ENCODE results near the gene CTBP2.
A peak's percentile ranks its signal among the peaks of the same experiment; 100 is the strongest.
"Not testable (repeated sequence)": the region's sequence is repeated elsewhere in the genome, so short reads cannot be mapped to it uniquely, and the experiment has no call there.

The CTBP2 gene

DNA sequence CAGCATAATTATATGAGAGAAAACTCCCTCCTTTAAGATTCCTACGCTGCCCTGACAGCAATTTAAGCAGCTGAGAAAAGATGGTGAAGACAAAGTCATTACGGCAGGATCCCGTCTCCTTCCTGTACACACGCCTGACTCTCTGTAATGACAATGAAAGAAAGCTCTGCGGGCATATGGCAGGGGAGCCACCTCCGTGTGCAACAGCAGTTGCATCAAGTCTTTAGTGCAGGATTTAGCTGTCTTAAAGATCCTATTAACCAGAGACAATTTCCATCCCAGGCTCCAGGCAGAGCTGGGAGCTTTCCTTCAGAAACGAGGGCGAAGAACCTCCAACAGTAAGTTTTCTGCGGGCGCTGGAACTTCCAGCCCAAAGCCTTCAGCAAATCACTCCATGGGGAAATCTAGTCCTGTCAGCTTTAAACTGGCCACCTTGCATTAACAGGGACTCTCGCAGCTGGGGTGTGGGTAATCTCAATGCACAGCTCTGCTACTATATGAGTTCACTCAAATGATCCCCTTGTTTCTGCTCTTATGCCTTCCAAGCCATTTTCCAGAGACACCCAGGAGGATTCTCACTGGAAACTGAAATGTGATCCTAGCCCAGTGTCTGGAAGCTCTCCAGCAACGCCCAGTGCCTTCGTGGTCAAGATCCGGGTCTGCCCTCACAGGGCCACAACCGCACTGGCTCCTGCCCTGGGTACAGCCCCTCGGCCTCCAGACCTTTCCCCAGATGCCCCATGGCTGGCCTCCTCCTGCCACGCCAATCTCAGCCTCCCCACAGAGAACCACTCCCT is 74.9 kb downstream of the CTBP2 start:
- Histone ChIP-seq H3K27me3 (ENCODE audit: control insufficient read depth, insufficient read depth, low read length) (no peaks in the 10 kb centered on the region), H3K4me2 (ENCODE audit: low read length) (peak overlapping the region; percentile 68), H3K4me3 (ENCODE audit: low read length) (no peak overlapping the region), H3K9ac (ENCODE audit: low read depth, low read length) (peak overlapping the region; percentile 70), H3K36me3 (ENCODE audit: insufficient read depth, low read length) (peaks cover 9% of the 10 kb centered on the region), H3K4me1 (ENCODE audit: control insufficient read depth, insufficient read depth, low read length) (peaks cover 52% of the 10 kb centered on the region), H3K9me3 (replicated peaks; ENCODE audit: low read length) (no peaks in the 10 kb centered on the region)

DNA sequence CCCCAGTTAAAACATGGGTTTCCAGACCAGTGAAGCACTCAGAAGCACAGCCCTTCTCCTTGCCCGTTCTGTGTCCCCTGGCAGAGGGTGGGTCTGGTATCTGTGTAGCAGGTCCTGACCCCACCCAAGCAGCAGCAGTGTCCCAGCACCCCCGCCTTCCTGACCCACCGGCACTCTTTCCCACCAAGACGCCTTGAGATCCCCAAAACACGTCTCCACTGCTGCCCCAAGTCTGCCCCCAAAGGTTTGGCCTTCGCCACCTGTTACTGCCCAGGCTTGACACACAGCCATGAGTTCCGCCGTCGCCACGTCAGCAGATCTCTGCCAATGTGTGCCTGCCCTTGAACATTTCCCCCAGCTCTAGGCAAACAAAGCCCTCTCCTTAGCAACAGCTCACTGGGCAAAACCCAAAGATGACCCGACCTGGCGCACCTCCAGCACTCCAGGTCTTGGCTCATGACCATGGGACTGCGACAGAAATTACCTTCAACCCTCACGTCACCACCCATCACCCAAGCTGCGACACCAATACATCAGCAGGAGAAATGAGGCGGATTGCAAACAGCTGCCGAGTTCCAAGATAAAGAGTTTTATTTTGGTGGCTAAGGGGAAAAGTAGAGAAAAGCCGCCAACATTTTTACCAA is 75.6 kb downstream of the CTBP2 start:
- Histone ChIP-seq H3K4me2 (ENCODE audit: low read length) (peak overlapping the region; percentile 68), H3K36me3 (ENCODE audit: insufficient read depth, low read length) (peaks cover 9% of the 10 kb centered on the region), H3K4me1 (ENCODE audit: control insufficient read depth, insufficient read depth, low read length) (peaks cover 51% of the 10 kb centered on the region), H3K9ac (ENCODE audit: low read depth, low read length) (peak overlapping the region; percentile 70), H3K9me3 (replicated peaks; ENCODE audit: low read length) (no peaks in the 10 kb centered on the region), H3K4me3 (ENCODE audit: low read length) (peak overlapping the region; percentile 42), H3K27me3 (ENCODE audit: control insufficient read depth, insufficient read depth, low read length) (no peaks in the 10 kb centered on the region)

DNA sequence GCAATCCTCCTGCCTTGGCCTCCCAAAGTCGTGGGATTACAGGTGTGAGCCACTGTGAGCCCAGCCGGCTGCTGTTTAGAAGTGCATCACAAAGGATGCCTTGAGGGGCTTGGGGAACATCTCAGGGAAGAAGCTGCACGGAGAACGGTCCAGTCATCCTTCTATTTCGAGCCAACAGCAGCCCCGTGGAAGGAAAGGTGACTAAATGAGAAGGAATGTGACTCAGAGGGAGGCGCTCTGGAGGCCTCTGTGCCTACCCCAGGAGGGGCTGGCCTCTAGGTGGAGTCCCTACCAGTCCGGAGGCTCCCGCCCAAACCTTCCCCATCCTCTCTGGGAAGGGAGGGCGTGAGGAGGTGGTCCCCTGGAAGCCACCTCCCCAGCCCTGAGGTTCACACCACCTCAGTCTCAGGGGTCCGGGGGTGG is 76.2 kb downstream of the CTBP2 start:
- Histone ChIP-seq H3K4me3 (ENCODE audit: low read length) (peak overlapping the region; percentile 42), H3K9ac (ENCODE audit: low read depth, low read length) (peak overlapping the region; percentile 70), H3K27me3 (ENCODE audit: control insufficient read depth, insufficient read depth, low read length) (no peaks in the 10 kb centered on the region), H3K36me3 (ENCODE audit: insufficient read depth, low read length) (peaks cover 9% of the 10 kb centered on the region), H3K9me3 (replicated peaks; ENCODE audit: low read length) (no peaks in the 10 kb centered on the region), H3K4me1 (ENCODE audit: control insufficient read depth, insufficient read depth, low read length) (peaks cover 51% of the 10 kb centered on the region), H3K4me2 (ENCODE audit: low read length) (peak overlapping the region; percentile 68)

DNA sequence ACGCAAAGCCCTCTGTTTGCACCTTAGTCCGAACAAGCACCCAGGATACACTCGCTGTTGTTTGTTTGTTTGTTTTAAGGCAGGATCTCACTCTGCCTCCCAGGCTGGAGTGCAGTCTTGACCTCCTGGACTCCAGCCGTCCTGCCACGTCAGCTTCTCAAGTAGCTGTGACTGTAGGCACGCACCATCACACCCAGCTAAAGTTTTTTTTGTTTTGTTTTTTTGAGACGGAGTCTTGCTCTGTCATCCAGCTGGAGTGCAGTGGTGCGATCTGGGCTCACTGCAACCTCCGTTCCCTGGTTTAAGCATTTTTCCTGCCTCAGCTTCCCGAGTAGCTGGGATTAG is 76.8 kb downstream of the CTBP2 start:
- peaks cover 51% of the 10 kb centered on the region for H3K4me1 ChIP-seq (ENCODE audit: control insufficient read depth, insufficient read depth, low read length)

DNA sequence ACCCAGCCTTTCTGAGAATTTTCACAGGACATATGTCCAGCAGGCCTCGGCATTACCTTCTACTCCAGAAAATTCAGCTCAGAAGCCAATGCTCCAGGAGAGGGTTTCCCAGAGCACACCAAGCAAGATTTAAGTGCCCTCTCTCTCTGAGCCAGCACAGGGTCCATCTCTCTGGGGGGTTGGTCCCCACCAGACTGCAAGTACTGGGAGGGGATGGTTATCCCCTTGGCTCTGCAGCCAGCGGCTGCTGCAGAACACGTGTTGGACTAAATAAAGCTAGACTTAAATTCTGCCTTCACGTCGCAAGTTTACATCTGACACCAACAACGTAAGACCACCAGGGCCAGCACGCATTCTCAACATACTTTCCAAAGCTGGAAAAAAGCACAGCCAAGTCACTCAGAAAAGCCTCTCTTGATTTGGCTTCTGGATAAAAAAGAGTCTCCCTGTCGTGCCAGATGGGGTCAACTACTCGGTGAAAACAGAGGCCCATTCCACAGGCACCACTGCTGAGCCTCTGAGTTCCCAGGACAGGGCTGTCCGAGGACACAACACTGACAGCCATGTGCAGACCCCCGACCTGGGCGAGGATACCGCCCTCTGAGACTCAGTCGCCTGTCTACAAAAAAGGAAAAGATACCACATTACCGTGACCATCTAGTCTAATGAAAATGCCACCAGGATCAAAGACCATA is 77.3 kb downstream of the CTBP2 start:
- Histone ChIP-seq H3K9me3 (replicated peaks; ENCODE audit: low read length) (no peaks in the 10 kb centered on the region), H3K27me3 (ENCODE audit: control insufficient read depth, insufficient read depth, low read length) (no peaks in the 10 kb centered on the region), H3K36me3 (ENCODE audit: insufficient read depth, low read length) (peaks cover 4% of the 10 kb centered on the region), H3K9ac (ENCODE audit: low read depth, low read length) (peak overlapping the region; percentile 70), H3K4me3 (ENCODE audit: low read length) (peak overlapping the region; percentile 18), H3K4me1 (ENCODE audit: control insufficient read depth, insufficient read depth, low read length) (peaks cover 51% of the 10 kb centered on the region), H3K4me2 (ENCODE audit: low read length) (peak overlapping the region; percentile 67)

More for the DNA sequence above, 76.8 kb downstream of the CTBP2 start:
- no peaks in the 10 kb centered on the region for H3K27me3 ChIP-seq (ENCODE audit: control insufficient read depth, insufficient read depth, low read length)
- peak overlapping the region; percentile 22 for H3K4me3 ChIP-seq (ENCODE audit: low read length)
- peak overlapping the region; percentile 70 for H3K9ac ChIP-seq (ENCODE audit: low read depth, low read length)
- peaks cover 9% of the 10 kb centered on the region for H3K36me3 ChIP-seq (ENCODE audit: insufficient read depth, low read length)
- no peaks in the 10 kb centered on the region for H3K9me3 ChIP-seq (replicated peaks; ENCODE audit: low read length)
- H3K4me2 ChIP-seq (ENCODE audit: low read length): peak overlapping the region; percentile 67

DNA sequence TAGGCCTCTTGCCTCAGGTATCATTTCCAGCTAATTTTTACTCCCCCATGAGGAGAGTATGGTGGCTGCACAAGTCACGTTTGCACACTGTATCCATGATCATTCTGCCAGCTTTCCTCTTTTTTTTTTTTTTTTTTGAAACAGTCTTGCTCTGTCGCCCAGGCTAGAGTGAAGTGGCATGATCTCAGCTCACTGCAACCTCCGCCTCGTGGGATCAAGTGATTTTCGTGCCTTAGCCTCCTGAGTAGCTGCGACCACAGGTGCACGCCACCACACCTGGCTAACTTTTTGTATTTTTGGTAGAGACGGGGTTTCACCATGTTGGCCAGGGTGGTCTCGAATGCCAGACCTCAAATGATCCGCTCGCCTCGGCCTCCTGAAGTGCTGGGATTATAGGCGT is 77.9 kb downstream of the CTBP2 start:
- H3K9ac ChIP-seq (ENCODE audit: low read depth, low read length); H3K4me3 ChIP-seq (ENCODE audit: low read length); H3K27me3 ChIP-seq (ENCODE audit: control insufficient read depth, insufficient read depth, low read length); H3K4me2 ChIP-seq (ENCODE audit: low read length); H3K9me3 ChIP-seq (replicated peaks; ENCODE audit: low read length); H3K36me3 ChIP-seq (ENCODE audit: insufficient read depth, low read length): not testable (repeated sequence)
- H3K4me1 ChIP-seq (ENCODE audit: control insufficient read depth, insufficient read depth, low read length): peaks cover 51% of the 10 kb centered on the region

DNA sequence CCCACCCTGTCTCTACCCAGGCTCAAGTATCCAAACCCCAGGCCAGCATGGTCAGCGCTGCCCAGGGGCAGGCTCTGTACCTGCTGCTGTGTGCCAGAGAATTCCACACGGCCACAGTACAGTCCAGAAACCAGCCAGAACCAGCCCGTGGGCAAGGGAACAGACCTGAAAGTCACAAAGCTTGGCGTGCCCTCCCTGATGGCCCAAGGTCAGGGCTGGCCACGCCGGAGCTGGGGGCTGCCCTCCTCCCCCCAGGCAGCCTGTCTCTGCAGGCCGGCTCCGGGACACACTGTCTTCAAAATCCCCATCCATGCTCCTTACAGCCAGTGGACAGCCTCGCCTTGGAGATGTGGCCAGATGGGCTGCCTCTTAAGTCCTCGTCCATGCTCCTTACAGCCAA is 78.4 kb downstream of the CTBP2 start:
- H3K27me3 ChIP-seq (ENCODE audit: control insufficient read depth, insufficient read depth, low read length): no peaks in the 10 kb centered on the region
- H3K36me3 ChIP-seq (ENCODE audit: insufficient read depth, low read length): no peaks in the 10 kb centered on the region
- H3K9me3 ChIP-seq (replicated peaks; ENCODE audit: low read length): no peaks in the 10 kb centered on the region
- peaks cover 51% of the 10 kb centered on the region for H3K4me1 ChIP-seq (ENCODE audit: control insufficient read depth, insufficient read depth, low read length)
- no peak overlapping the region for H3K4me3 ChIP-seq (ENCODE audit: low read length)
- H3K4me2 ChIP-seq (ENCODE audit: low read length): no peak overlapping the region
- peak overlapping the region; percentile 24 for H3K9ac ChIP-seq (ENCODE audit: low read depth, low read length)

DNA sequence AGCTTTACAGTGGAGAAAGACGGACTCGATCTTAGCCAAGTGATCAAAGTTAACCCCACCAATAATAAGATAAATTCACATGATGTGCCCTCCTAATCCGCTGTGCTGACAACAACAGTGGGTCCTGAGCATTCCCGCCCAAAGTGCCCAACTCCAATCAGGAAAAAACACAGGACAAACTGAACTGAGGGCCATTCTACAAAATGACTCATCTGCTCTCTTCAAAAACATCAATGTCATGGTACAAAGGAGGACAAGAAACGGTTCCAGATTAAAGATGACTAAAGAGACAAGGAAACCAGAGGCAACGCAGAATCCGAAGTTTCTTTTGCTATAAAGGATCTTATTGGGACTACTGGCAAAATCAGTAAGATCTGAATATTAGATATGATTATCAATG is 79.4 kb downstream of the CTBP2 start:
- no peak overlapping the region for H3K4me3 ChIP-seq (ENCODE audit: low read length)
- H3K9me3 ChIP-seq (replicated peaks; ENCODE audit: low read length): no peaks in the 10 kb centered on the region
- H3K4me1 ChIP-seq (ENCODE audit: control insufficient read depth, insufficient read depth, low read length): peaks cover 50% of the 10 kb centered on the region
- H3K9ac ChIP-seq (ENCODE audit: low read depth, low read length): peak overlapping the region; percentile 24
- no peaks in the 10 kb centered on the region for H3K27me3 ChIP-seq (ENCODE audit: control insufficient read depth, insufficient read depth, low read length)
- peak overlapping the region; percentile 2 for H3K4me2 ChIP-seq (ENCODE audit: low read length)
- peaks cover 1% of the 10 kb centered on the region for H3K36me3 ChIP-seq (ENCODE audit: insufficient read depth, low read length)

DNA sequence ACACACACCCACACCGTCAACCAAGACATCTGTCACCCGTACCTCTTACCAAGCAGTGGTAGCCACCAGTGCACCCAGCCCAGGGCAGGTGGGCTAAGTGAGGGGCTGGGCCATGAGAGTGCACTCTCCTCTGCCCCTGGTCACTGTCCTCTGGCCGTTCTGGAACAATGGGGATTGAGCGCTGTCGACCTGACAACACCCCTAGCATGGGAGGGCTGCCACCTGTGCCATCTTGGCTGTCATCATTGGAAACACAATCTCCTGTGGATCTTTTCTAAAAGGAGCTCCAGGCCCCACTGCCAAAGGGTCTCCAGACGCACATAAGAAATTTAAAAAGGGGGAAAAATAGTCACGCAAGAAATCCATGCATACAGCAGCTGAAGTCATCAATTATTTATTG is 80.1 kb downstream of the CTBP2 start:
- no peak overlapping the region for H3K4me3 ChIP-seq (ENCODE audit: low read length)
- H3K36me3 ChIP-seq (ENCODE audit: insufficient read depth, low read length): peaks cover 7% of the 10 kb centered on the region
- no peaks in the 10 kb centered on the region for H3K27me3 ChIP-seq (ENCODE audit: control insufficient read depth, insufficient read depth, low read length)
- H3K4me2 ChIP-seq (ENCODE audit: low read length): no peak overlapping the region
- no peak overlapping the region for H3K9ac ChIP-seq (ENCODE audit: low read depth, low read length)
- peaks cover 43% of the 10 kb centered on the region for H3K4me1 ChIP-seq (ENCODE audit: control insufficient read depth, insufficient read depth, low read length)
- H3K9me3 ChIP-seq (replicated peaks; ENCODE audit: low read length): no peaks in the 10 kb centered on the region

DNA sequence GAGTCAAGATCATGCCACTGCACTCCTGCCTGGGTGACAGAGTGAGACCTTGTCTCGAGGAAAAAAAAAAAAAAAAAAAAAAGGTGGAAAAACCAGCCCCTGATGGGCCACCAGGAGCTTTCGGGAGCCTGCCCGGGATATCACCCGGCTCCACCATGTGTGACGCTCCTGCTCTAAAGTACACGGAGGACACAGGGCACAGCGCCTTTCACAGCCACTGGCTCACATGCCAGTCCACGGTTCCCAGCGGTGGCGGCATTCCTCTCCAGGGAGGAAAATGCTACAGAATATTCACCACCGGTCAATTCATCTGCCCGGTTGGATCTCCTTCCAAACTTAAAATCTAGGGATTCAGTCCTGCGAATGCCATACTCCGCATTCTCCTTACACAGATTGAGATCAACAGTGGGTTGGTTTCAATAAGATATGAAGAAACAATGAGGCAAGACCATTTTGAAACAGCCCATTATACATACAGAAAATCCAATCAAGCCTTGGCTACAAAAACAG is 81.2 kb downstream of the CTBP2 start:
- Histone ChIP-seq H3K9me3 (replicated peaks; ENCODE audit: low read length) (no peaks in the 10 kb centered on the region), H3K36me3 (ENCODE audit: insufficient read depth, low read length) (peaks cover 7% of the 10 kb centered on the region), H3K9ac (ENCODE audit: low read depth, low read length) (no peak overlapping the region), H3K4me3 (ENCODE audit: low read length) (no peak overlapping the region), H3K27me3 (ENCODE audit: control insufficient read depth, insufficient read depth, low read length) (no peaks in the 10 kb centered on the region), H3K4me1 (ENCODE audit: control insufficient read depth, insufficient read depth, low read length) (peaks cover 31% of the 10 kb centered on the region), H3K4me2 (ENCODE audit: low read length) (no peak overlapping the region)

DNA sequence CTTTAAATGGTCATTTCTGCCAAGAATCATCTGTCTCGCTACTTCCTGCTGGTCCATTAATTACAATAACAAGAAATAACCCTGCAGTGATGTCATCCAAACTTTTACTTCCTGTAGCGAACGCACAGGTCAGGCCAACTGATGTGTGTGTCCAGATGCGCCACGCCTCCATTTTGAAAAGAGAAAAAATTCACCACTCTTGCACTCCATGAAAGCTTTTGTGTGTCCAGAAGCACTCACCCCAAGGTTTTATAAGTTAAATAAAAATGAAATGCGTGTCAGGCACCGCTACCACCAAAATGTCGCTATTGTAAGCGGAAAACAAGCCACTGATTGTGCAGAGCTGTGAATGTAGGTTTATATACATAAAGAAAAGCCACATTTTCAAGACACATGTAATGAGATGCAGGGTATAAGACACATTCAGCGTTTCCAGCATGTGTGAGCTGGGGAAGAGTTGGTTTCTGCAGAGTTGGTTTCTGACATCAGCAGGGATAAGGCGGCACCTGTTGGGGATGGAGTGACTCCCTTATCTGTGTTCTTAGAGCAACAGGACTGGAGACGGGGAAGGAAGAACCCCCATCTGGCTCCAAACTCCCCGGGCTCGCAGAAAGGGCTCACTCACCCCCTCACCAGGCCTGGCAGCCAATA is 83.3 kb downstream of the CTBP2 start:
- peaks cover 14% of the 10 kb centered on the region for H3K4me1 ChIP-seq (ENCODE audit: control insufficient read depth, insufficient read depth, low read length)
- no peaks in the 10 kb centered on the region for H3K27me3 ChIP-seq (ENCODE audit: control insufficient read depth, insufficient read depth, low read length)
- no peaks in the 10 kb centered on the region for H3K9me3 ChIP-seq (replicated peaks; ENCODE audit: low read length)
- H3K9ac ChIP-seq (ENCODE audit: low read depth, low read length): no peak overlapping the region
- H3K36me3 ChIP-seq (ENCODE audit: insufficient read depth, low read length): peaks cover 19% of the 10 kb centered on the region
- no peak overlapping the region for H3K4me2 ChIP-seq (ENCODE audit: low read length)
- no peak overlapping the region for H3K4me3 ChIP-seq (ENCODE audit: low read length)
